Skin of body (tissue), 2 donors: ENCODE measurements around the gene INPP4A. TPM values are rescaled to one million over a fixed set of nuclear protein-coding genes. Genes with fewer than 3 reads are reported as not detected.

Experiments used
- DNase-seq: peaks from one replicate; lab custom pipeline; 2025; lab: John Stamatoyannopoulos, UW
- total RNA-seq: library from RNA; depleted of rRNA; stranded (reverse); fragments of >200 nt; gene quantifications from one replicate; pipeline ENCODE4 v1.2.3, GENCODE V29; 2014

INPP4A gene
- total RNA-seq, 1 donor from 2014 or later, result 22.3 TPM

DNA sequence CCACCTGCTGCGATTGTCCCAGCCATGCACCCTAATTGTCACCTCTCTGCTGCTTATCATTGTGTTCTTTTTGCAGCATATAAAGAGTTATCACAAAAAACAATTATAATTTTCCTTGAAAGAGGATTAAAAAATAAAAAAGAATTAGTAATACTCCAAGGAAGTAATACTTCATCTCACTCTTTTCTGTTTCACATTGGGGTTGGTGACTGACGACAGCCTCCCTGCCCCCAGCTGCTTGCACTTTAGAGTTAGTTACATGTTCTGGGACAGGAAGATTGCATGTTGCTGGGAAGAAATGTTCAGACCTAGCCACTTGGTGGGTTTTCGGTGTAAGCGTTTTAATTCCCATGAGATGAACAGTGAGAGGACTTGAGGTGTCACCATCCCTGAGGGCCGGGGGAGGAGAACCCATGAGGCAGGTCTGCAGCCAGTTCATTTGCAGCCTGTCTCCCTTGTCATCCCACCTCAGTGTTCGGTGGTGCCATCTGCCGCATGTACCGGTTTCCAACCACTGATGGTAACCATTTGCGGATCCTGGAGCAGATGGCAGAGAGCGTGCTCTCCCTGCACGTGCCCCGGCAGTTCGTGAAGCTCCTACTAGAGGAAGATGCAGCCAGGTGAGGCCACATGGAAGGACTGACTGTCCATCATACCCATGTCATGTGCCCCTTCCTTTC, 94.5 kb downstream of the INPP4A start:
- DNase-seq, result no peak

DNA sequence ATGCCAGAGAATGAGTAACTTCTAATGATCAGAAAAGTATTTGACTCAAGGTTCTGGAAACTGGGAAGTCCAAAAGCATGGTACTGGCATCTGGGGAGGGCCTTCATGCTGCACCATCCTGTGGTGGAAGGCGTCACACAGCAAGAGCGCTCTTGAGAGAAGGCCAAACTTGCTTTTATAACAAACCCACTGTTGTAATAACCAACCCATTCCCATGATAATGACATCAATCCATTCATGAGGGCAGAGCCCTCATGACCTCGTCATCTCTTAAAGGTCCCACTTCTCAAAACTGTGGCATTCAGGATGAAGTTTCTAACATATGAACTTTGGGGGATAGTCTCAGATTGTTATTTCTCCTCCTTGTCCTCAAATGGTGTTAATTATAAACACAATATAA, 95.9 kb downstream of the INPP4A start:
- DNase-seq, result no peak

DNA sequence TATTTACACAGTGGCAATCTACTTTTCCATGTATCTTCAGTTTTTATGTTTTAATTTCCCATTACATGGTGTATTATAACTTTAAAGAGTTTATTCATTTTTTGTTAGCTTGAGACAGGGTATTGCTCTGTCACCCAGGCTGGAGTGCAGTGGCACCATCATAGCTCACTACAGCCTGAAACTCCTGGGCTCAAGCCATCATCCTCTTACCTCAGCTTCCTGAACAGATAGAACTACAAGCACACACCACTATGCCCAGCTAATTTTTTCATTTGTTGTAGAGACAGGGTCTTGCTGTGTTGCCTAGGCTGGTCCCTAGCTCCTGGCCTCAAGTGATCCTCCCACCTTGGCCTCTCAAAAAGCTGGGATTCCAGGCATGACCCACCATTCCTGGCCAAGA, 96.8 kb downstream of the INPP4A start:
- DNase-seq, result no peak

DNA sequence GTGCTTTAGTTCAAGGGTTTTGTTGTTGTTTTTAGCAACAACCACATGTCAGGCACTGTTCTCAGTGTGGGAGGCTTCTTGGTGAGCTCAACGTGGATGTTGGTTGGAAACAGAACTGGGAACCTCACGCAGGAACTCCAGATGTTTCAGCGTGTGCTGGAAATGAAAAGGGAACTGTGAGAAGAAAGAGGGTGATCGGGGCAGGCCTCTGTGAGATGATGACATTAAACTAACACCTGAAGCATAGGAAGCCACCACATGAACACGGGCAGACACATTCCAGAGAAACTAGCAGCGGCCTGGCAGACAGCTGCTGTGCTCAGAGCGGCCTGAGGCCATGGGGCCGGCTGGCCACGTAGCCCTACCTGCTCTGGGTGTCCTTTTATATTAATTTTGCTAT, 97.2 kb downstream of the INPP4A start:
- DNase-seq, result no peak

DNA sequence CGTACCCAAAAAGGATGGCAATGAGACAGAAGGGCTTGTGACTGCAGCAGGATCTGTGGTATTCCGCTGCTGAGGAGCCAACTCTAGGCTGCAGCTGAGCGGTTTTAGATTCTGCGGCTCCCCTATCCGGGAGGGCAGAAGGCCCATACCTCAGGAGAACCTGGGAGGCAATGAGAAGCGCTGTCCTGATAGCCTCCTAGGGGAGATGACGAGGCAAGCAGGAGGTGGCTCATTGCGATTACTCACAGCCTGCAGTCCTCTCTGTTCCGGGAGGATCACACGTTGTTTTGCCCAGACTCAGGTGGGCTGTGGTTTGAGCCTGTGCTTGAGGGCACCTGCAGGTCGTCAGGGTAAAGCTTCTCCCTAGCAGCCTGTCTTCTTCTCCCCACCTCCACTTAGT, 98.6 kb downstream of the INPP4A start:
- DNase-seq, result no peak

DNA sequence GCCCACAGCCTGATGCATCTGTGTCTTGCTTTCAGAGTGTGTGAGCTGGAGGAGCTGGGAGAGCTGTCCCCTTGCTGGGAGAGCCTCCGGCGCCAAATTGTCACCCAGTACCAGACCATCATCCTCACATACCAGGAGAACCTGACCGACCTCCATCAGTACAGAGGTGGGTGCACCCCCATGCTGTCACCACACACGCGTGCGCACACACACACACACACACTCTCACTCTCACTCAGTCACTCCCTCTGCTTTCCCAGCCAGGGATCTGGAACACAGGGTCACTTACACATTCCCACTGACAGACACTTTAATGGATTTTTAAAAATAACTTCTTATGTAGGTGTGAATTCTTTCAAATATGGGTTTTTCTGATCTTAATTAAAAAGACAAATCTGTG, 99.2 kb downstream of the INPP4A start:
- DNase-seq, result no peak

DNA sequence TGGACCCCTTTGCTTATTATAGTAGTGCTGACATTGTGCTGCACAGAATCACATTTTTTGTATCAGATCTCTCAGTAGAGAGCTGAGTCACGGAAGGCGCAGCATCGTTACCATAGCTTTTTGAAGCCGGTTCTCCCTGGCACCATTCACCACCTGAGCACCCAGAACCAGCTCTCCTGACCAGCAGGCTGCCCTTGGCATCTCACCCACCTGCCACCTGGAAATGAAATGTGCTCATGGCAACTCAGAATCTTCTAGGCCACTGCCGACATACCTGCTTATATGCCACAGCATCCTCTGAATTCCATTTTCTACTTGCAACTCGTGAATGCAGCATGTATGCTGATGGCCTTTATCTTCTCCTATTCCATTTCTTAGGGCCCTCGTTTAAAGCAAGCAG, 100.9 kb downstream of the INPP4A start:
- no peak for DNase-seq

DNA sequence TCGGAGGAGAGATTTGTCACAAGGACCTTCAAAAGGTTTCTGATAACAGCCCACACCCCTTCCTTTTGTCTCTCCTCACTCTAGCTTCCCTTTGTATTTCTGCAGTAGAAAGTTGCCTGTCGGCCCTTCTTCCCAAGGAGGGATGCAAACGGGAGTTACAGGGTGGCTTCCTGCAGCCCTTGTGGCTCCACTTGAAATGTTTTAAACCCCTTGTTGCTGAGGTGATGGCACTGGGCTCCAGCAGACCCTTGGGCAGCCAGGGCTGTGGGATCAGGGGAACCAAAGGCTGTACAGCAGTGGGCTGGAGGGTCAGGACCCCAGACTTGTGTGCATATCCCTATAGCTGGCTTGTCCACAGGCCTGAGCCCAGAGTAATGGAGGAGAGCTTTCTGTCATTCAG, 101.5 kb downstream of the INPP4A start:
- DNase-seq, result no peak

DNA sequence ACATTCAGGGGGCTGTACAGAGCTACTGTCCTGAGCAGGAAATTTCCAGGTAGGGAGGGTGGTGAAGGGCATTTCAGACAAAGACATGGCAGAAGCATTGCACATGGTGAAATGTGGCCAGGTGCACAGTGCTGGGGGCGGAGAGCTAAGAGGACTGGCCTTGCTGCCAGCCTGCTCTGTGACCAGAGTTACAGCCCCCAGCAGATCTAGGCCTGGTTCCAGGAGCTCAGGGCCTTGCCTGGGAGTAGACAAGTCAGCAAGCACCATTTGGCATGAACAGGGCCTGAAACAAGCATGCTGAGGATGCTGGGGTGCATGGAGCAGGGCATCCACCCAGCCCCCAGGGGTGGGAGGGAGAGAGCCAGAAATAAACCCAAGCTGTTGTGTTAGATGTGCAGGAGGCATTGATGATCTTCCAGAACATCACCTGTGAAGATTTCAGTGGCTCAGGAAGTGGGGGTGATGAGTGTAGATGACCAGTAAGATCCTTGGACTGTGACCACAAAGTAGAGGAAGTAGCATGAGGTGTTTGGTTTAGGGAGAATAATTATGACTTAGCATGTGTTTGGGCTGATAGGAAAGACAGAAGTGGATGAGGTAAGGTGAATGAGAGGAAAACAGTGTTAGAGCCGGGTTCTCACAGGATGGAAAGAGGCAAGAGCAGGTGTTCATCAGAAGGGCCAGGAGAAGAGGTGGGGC, 102.6 kb downstream of the INPP4A start:
- no peak for DNase-seq

DNA sequence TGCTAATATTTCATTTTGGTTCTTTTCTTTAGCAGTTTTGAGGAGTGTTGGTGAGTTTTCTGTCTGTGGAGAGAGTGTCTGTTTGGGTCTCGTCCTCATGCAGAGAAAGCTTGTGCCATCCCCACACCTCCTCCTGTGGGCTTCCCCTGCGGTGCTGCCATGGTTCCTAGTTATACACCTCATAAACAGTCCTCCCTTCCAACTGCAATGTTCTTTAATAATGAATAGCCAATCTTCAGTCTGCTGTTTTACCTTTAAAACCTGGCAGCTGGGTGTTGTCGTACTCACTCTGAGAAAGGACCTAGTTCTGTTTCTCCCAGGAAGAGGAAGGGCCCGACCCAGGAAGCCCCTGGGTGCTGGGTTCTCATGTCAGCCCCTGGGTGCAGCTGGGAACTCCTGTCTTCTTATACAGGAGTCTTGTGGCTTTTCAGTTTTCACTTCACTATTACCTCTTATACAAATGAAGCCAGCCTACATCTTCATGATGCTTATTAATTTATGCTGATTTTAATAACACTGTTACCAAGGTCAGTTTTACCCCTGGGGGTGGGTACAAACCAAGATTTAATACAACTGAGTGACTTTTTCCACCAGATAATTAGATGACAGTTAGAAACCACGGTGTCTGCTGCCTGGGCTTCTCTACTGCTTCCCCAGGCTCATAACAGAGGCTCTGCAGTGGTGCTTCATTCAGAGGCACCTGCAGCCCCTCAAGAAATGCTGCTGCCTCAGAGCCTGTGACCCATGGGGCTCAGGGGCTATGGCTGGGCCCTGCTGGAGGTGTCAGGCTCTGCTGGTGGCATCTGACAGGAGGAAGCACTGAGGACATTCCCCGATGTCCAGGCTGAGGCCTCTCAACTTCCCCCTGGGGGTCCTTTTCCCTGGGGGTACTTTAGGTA, 104.5 kb downstream of the INPP4A start:
- DNase-seq, result no peak

DNA sequence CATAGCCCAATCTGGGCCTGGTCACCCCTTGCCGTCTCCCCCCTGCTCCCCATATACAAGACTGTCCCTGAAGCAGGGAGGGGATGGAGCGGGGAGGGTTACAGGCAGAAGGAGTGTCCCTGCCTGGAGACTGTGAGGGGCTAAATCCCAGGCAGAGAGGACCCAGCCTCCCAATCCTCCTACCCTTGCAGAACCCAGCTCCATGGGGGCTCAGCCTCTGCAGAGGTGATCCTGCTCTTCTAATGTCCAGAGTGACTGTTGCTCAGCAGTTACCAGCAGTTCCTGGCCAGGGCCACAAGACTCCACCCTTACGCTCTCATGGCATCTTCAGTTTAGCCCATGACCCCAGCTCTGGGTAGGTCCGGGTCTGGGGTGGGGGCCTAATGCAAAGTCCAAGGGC, 105.5 kb downstream of the INPP4A start:
- DNase-seq, result no peak

DNA sequence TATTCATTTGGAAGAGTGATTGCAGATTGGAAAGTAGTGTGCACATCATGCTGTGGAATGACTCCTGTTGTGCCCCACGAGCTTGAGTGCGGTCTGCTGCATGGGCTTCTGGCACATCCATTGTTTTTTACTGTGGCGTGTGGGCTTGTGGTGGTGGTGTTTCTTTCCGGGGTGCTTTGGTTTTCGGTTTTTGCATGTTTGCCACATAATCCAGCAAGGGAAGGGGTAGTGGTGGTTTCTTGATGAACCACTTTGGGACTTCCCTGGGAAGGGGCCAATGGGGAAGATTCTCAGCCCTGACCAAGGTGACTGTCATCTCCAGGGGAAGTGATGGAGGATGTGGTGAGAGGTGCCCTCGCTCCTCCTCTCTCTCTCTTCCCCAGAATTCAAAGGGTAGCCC, 106.7 kb downstream of the INPP4A start:
- DNase-seq, result no peak

DNA sequence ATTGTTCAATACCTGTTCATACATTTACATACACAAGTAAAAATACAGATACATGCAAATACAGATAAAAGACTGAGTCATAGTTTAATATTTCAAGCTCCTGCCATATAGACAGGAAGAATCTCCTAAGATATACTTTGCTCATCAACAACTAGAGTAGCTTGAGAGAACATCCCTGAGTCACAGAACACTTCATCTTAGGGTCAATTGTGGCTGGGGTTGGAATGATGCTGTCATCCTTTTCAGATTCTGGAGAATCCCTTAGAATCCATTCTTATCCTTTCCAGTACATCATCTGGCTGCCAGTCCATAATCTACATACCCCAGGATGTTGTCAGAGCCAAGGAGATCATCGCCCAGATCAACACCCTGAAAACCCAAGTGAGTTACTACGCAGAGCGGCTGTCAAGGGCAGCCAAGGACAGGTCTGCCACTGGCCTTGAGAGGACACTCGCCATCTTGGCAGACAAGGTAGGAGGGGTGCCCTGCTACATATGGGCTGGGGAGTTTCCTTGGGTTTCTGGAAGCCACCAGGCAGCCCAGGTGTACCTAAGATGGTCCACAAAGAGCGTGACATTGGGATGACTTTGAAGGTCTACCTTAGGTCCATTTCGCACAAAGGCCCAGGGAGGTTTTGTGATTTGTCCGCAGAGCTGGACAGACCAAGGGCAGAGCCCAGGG, 108.0 kb downstream of the INPP4A start:
- no peak for DNase-seq

DNA sequence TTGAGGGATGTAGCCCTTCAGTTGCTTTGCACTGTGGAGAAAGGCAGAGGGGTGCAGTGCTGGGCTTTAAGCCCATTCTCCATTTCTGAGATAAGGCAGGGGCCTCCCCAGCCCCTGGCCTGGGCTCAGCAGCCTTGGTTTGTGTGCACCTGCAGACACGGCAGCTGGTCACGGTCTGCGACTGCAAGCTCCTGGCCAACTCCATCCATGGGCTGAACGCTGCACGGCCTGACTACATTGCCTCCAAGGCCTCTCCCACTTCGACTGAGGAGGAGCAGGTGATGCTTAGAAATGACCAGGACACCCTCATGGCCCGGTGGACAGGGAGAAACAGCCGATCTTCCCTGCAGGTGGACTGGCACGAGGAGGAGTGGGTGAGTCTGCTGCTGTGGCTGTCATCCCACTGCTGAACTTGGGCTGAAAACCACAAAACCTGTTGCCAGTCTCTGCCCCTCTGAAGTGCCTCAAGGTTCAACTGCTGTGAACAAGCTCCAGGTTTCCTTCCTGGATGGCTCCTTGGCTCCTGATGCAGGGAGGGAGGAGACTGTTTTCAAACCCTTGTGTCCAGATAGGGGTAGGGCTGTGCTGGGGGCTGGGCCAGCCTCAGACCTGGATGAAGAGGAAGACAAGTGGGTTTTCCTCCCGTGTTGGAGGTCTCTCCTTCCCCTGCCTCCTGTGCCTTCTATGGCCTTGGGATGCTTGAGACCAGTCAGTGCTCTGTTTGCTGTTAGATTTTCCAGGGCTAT, 109.6 kb downstream of the INPP4A start:
- no peak for DNase-seq

DNA sequence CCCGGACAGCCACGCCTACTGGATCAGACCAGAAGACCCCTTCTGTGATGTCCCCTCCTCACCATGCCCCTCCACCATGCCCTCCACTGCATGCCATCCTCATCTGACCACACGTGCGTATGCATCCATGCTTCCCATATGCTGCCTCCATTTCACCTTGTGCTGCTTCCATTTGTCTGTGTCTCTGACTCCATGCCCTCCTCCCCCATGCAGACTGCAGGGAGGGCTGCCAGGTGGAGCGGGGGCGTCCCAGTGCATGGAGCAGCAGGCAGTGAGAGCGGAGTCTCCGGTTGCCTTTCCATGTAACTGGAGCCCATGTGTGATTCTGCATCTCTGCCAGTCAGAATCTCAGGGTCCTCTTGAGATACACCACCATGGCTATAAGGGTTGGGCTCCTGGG, 111.0 kb downstream of the INPP4A start:
- no peak for DNase-seq

DNA sequence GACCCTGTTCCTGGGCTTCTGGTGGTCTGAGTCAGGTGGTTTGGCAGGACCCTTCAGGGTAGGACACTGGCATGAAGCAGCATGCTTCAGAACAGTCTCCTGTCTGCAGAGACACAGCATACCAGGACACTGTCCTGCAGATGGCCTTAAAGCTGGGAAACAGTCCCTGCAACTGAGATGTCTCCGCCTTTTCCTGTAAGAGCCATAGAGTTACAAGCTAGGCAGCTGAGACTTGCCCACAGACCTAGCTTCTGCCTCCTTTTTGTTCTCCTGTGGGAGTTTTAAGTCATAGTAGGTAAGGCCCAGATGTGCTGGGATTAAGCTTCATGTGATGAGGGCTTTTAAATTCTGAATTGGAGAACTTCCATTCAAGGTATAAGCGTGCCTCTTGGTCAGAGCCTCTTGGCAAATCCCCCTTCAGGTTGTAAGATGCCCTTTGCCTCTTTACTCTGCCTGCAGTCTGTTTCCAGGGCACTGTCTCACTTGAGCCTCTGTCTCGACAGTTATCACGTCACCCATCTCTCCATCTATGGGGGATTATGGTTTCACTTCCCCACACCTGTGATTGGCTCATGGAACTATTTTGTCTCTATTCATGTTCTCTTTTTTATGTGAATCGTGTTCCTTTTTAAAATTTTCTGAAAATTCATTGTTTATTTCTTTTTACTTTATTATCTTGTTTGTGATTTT, 111.8 kb downstream of the INPP4A start:
- DNase-seq, result no peak

DNA sequence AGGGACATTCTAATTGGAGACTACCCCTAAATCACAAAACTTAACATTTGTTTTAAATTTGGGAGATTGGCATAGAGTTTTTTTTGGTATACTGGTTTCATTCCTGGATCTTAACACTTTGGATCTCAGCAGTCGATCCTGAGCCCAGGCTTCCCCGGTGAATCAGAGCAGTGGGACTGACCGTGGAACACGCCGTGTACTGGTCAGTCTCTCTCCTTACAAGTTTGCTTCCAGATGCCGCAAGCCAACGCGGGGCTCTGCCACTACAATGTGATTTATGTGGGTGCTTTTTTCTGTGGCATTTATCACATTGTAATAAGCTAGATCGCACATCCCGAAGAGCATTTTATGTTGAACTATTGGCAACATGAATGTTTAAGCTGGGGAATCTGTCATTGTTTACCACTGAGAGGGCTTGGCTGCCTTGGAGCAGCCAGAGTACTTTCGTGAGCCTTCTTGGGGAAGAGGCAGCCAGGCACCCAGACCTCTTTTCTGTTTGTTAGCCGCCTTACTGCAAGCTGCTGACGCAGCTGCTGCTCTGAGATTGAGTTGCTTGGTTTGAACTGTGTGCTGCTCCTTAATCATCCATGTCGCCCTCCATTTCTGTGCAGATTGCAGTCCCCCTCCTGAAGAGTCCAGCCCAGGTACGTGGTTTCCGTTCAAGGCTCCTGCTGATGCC, 114.3 kb downstream of the INPP4A start:
- no peak for DNase-seq

DNA sequence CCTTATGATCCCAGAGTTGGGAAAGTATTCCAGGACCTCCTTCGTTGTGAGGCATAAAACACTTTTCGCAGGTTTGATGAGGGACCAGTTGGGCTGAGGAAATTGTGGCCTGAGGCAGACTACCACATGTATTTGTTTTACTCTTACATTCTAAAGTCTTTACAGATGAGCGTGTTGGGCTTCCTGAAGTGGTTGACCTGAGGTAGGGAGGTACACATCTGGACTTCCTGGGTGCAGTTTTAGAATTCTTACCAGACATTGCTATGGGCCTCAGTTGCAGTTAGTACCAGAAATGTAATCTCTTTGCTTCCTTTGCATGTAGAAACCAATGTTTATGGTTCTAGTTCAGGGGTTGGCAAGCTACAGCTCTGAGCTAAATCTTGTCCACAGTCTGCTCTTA, 114.9 kb downstream of the INPP4A start:
- DNase-seq, result no peak

DNA sequence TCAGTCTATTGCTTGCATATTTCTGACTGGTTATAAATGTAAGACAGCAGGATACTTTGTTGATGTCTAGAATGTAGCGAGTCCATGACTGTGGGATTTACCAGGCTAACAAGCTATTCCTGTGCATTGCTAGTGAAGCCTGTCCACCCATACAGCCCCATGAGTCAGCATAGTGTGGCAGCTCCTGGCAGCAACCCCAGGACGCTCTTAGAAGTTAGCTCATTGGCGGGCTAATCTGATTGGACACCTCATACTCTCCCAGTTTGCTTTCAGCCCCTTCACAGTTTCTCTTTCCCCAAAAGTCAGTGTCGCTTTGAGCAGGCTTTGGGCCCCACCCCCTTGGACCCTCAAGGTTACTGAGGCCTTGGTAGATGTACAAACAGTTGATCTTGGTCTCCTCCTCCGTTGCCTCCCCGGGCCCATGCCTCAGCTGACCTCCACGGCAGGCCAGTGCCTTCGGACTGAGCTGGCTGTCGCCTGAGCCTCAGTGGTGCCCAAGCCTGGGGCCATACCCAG, 115.7 kb downstream of the INPP4A start:
- DNase-seq, result no peak

DNA sequence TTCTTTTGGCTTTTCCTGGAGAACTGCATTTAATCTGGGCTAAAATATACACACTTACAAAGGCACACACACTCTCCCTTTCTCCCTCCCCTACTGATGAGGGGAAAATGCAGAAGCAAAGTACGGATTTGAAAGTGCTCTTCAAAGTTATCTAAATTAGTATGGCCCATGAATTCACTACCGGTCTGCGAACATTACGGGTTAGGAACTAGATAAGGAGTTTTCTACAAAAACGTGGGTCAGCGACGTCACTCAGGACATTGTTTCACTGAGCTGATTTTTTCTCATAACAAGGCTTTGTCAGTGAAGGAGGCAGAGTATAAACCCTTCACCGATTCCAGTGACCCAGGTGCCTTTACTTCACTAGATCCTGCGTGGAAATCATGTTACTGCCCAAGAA, 116.4 kb downstream of the INPP4A start:
- no peak for DNase-seq
